H1 (cell line): ENCODE measurements around the gene RBM42.

Source experiments
- CEBPB ChIP-seq: IDR thresholded peaks from 2 replicates; pipeline ENCODE4 v1.6.1; 2012; ENCODE audit warnings: low read depth, low read length
- CTCF ChIP-seq, 3 experiments: IDR thresholded peaks; 1 replicate in 2 of 3; 2 replicates in 1 of 3; pipeline versions ENCODE4 v1.5.1 to v1.6.1; 2011; ENCODE audit warnings: low read length in 3 of 3, mild to moderate bottlenecking in 3 of 3, inconsistent platforms in 2 of 3, low read depth in 1 of 3, moderate library complexity in 1 of 3; ENCODE audit not compliant: insufficient read depth in 1 of 3; ENCODE audit errors: control extremely low read depth in 1 of 3
- EGR1 ChIP-seq: IDR thresholded peaks from 2 replicates; pipeline ENCODE4 v1.6.1; 2011; ENCODE audit warnings: low read depth, low read length, borderline replicate concordance
- GTF2F1 ChIP-seq: IDR thresholded peaks from 2 replicates; pipeline ENCODE4 v1.6.1; 2012; ENCODE audit warnings: low read depth, low read length, improper control_type of control experiment, borderline replicate concordance
- KDM1A ChIP-seq: fragments of 200-600, 300-600 bp; sonication (generic); IDR thresholded peaks from 2 replicates; pipeline ENCODE4 v1.7.1; 2016; ENCODE audit warnings: mild to moderate bottlenecking, low read length, borderline replicate concordance
- USF2 ChIP-seq: IDR thresholded peaks from 2 replicates; pipeline ENCODE4 v1.6.1; 2011; ENCODE audit warnings: low read length, improper control_type of control experiment
- YY1 ChIP-seq: IDR thresholded peaks from 2 replicates; pipeline ENCODE4 v1.6.1; 2011; ENCODE audit warnings: low read depth, mild to moderate bottlenecking, low read length
- ZNF274 ChIP-seq: IDR thresholded peaks from 2 replicates; pipeline ENCODE4 v1.7.0; 2012; ENCODE audit warnings: low read length, borderline replicate concordance; ENCODE audit errors: extremely low read depth

- no peak for TF ChIP-seq ZNF274
- no peak for TF ChIP-seq EGR1
- no peak for TF ChIP-seq CEBPB
- TF ChIP-seq KDM1A: no peak
- TF ChIP-seq USF2: no peak
- TF ChIP-seq CTCF (IDR thresholded peaks at IDR 0.05; ENCODE audit: control extremely low read depth in 1 of 3, insufficient read depth in 1 of 3, low read depth in 1 of 3, low read length in 3 of 3): no peak
- TF ChIP-seq GTF2F1: no peak
- TF ChIP-seq YY1: no peak
Measured at GRCh38 chr19:35669974-35670373, 41.1 kb downstream of the RBM42 start.
